ENCODE measurements around the gene SF3B3. TPM values are rescaled to one million over a fixed set of nuclear protein-coding genes. Genes with fewer than 3 reads are reported as not detected.
A peak's percentile ranks its signal among the peaks of the same experiment; 100 is the strongest.

Gene SF3B3
- total RNA-seq, 1 experiment from 2014 or later, result 475 TPM

- peaks cover 14% of the 10 kb centered on the region for H3K4me1 Mint-ChIP-seq
- H3K27ac Mint-ChIP-seq, result peak overlapping the region; percentile 96
- peaks cover 70% of the 10 kb centered on the region for H3K36me3 Mint-ChIP-seq
- no peak overlapping the region for H3K4me3 Mint-ChIP-seq
- H3K27me3 Mint-ChIP-seq (ENCODE audit: low read depth), result no peaks in the 10 kb centered on the region
- POLR2A ChIA-PET, result no interaction called here
- CTCF ChIA-PET, result interaction anchor here (0.9 to 1.9 kb wide), 2 partner anchors 11 to 81 kb away, joined by 3 to 16 read pairs; no protein-coding TSS in a partner anchor
- DNase-seq (ENCODE audit: low spot score) (no peak), ATAC-seq (no peak)
- TF ChIP-seq TEAD4 (CRISPR knock-in tag; IDR thresholded peaks at IDR 0.05), result no peak
- TF ChIP-seq ARID4B (CRISPR knock-in tag; IDR thresholded peaks at IDR 0.05; ENCODE audit: borderline replicate concordance), result no peak
- no peak for TF ChIP-seq SMAD4 (CRISPR knock-in tag; IDR thresholded peaks at IDR 0.05)
- TF ChIP-seq NFATC4 (CRISPR knock-in tag; IDR thresholded peaks at IDR 0.05), result no peak
- no peak for TF ChIP-seq E2F1 (CRISPR knock-in tag; IDR thresholded peaks at IDR 0.05)
- TF ChIP-seq ZNF532 (CRISPR knock-in tag; IDR thresholded peaks at IDR 0.05; ENCODE audit: borderline replicate concordance), result no peak
- no peak for TF ChIP-seq CREM (CRISPR knock-in tag; IDR thresholded peaks at IDR 0.05)
- TF ChIP-seq CDX4 (CRISPR knock-in tag; IDR thresholded peaks at IDR 0.05; ENCODE audit: borderline replicate concordance), result no peak
- no peak for TF ChIP-seq MAX (CRISPR knock-in tag; IDR thresholded peaks at IDR 0.05)
- no peak for TF ChIP-seq USF1 (CRISPR knock-in tag; IDR thresholded peaks at IDR 0.05)
- no peak for TF ChIP-seq ZNF423 (CRISPR knock-in tag; IDR thresholded peaks at IDR 0.05)
- no peak for TF ChIP-seq ZNF121 (CRISPR knock-in tag; IDR thresholded peaks at IDR 0.05)
- TF ChIP-seq FOXP1 (CRISPR knock-in tag; IDR thresholded peaks at IDR 0.05; ENCODE audit: borderline replicate concordance), result no peak
- no peaks in the 10 kb centered on the region for H3K9me3 Mint-ChIP-seq
Observed at GRCh38 chr16:70572050-70572925, 48.7 kb downstream of the SF3B3 start.
